Astrocyte (in vitro differentiated cells and primary cell): ENCODE measurements around the gene PXT1. TPM values are rescaled to one million over a fixed set of nuclear protein-coding genes. Genes with fewer than 3 reads are reported as not detected.

Experiments
- DNase-seq: peaks from one replicate; pipeline ENCODE4 v3.0.0-alpha.2; 2010; ENCODE audit warnings: low read depth
- FAIRE-seq: peaks from 2 replicates; lab custom pipeline; 2011; peaks lifted over from hg19 to GRCh38; lab: Jason Lieb, UNC
- H2AFZ ChIP-seq: 2 replicates; pipeline ENCODE4 v1.6.0; 2012; ENCODE audit warnings: low read depth, low read length, inconsistent platforms
- H3K27ac ChIP-seq: 2 replicates; pipeline ENCODE4 v1.5.1; 2011; ENCODE audit warnings: low read depth, low read length, inconsistent platforms
- H3K27me3 ChIP-seq: 2 replicates; pipeline ENCODE4 v1.6.0; 2011; ENCODE audit warnings: low read length, inconsistent platforms; ENCODE audit not compliant: insufficient read depth
- H3K36me3 ChIP-seq: 2 replicates; pipeline ENCODE4 v1.5.1; 2011; ENCODE audit warnings: low read length, inconsistent platforms; ENCODE audit not compliant: insufficient read depth
- H3K4me1 ChIP-seq: 2 replicates; pipeline ENCODE4 v1.5.1; 2011; ENCODE audit warnings: low read length, inconsistent platforms; ENCODE audit not compliant: insufficient read depth
- H3K4me2 ChIP-seq: 2 replicates; pipeline ENCODE4 v1.6.0; 2012; ENCODE audit warnings: low read length, inconsistent platforms
- H3K4me3 ChIP-seq: 2 replicates; pipeline ENCODE4 v1.5.1; 2011; ENCODE audit warnings: low read depth, mild to moderate bottlenecking, low read length, inconsistent platforms; ENCODE audit not compliant: insufficient read depth
- H3K79me2 ChIP-seq: 2 replicates; pipeline ENCODE4 v1.6.0; 2012; ENCODE audit warnings: mild to moderate bottlenecking, low read length, inconsistent platforms; ENCODE audit not compliant: insufficient read depth
- H3K9ac ChIP-seq: 2 replicates; pipeline ENCODE4 v1.6.0; 2012; ENCODE audit warnings: mild to moderate bottlenecking, low read length, inconsistent platforms
- H3K9me3 ChIP-seq: 2 replicates; pipeline ENCODE4 v1.5.1; 2012; ENCODE audit warnings: low read depth, mild to moderate bottlenecking, low read length, inconsistent platforms; ENCODE audit not compliant: insufficient read depth
- H4K20me1 ChIP-seq: 2 replicates; pipeline ENCODE4 v1.6.0; 2012; ENCODE audit warnings: low read length, inconsistent platforms; ENCODE audit not compliant: insufficient read depth
- H3K27ac Mint-ChIP-seq: one replicate; pipeline ENCODE4 v1.8.0; 2021; ENCODE audit warnings: mild to moderate bottlenecking, mixed read lengths; ENCODE audit not compliant: unreplicated experiment
- H3K27me3 Mint-ChIP-seq: one replicate; pipeline ENCODE4 v1.8.0; 2021; ENCODE audit warnings: low read depth, mixed read lengths; ENCODE audit not compliant: unreplicated experiment
- H3K36me3 Mint-ChIP-seq: one replicate; pipeline ENCODE4 v1.8.0; 2021; ENCODE audit warnings: low read depth, mixed read lengths; ENCODE audit not compliant: unreplicated experiment
- H3K4me1 Mint-ChIP-seq: one replicate; pipeline ENCODE4 v1.8.0; 2021; ENCODE audit warnings: low read depth, mixed read lengths; ENCODE audit not compliant: unreplicated experiment
- H3K4me3 Mint-ChIP-seq: one replicate; pipeline ENCODE4 v1.8.0; 2021; ENCODE audit warnings: mild to moderate bottlenecking, moderate library complexity, mixed read lengths; ENCODE audit not compliant: unreplicated experiment
- H3K9me3 Mint-ChIP-seq: one replicate; pipeline ENCODE4 v1.8.0; 2021; ENCODE audit warnings: mild to moderate bottlenecking, mixed read lengths; ENCODE audit not compliant: unreplicated experiment
- CTCF ChIP-seq: IDR thresholded peaks from 2 replicates; pipeline ENCODE4 v1.5.1; 2011; ENCODE audit warnings: low read depth, mild to moderate bottlenecking, inconsistent platforms, low read length, moderate library complexity; ENCODE audit not compliant: insufficient read depth
- EZH2 ChIP-seq: IDR thresholded peaks from 2 replicates; pipeline ENCODE4 v1.6.1; 2012; ENCODE audit warnings: mild to moderate bottlenecking, low read length, inconsistent platforms; ENCODE audit not compliant: insufficient read depth
- total RNA-seq: library from RNA; stranded (reverse); gene quantifications from 2 replicates; pipeline ENCODE4 v1.2.1, GENCODE V29; 2021

The PXT1 gene
- total RNA-seq, 1 donor from 2014 or later, result 0.09 TPM

- no peaks in the 10 kb centered on the region for H4K20me1 ChIP-seq
- H2AFZ ChIP-seq, result no peak overlapping the region
- Mint-ChIP-seq H3K27me3 (peaks cover 7% of the 10 kb centered on the region), H3K4me1 (peaks cover 27% of the 10 kb centered on the region), H3K9me3 (no peaks in the 10 kb centered on the region), H3K4me3 (no peak overlapping the region), H3K36me3 (no peaks in the 10 kb centered on the region), H3K27ac (no peak overlapping the region)
- H3K4me1 ChIP-seq, result peaks cover 18% of the 10 kb centered on the region
- DNase-seq (no peak), FAIRE-seq (no peak)
- no peak for TF ChIP-seq EZH2
- no peak for TF ChIP-seq CTCF
- H3K79me2 ChIP-seq, result no peaks in the 10 kb centered on the region
- H3K27me3 ChIP-seq, result no peaks in the 10 kb centered on the region
- no peak overlapping the region for H3K9ac ChIP-seq
- H3K4me3 ChIP-seq, result no peak overlapping the region
- no peak overlapping the region for H3K4me2 ChIP-seq
- H3K27ac ChIP-seq, result no peak overlapping the region
- no peaks in the 10 kb centered on the region for H3K36me3 ChIP-seq
- no peaks in the 10 kb centered on the region for H3K9me3 ChIP-seq
Measured at GRCh38 chr6:36346486-36347273, 96.0 kb downstream of the PXT1 start.

- DNase-seq (no peak), FAIRE-seq (no peak)
- no peak overlapping the region for H3K4me2 ChIP-seq
- peaks cover under 1% of the 10 kb centered on the region for H3K27me3 ChIP-seq
- Mint-ChIP-seq H3K4me1 (peaks cover 19% of the 10 kb centered on the region), H3K36me3 (no peaks in the 10 kb centered on the region), H3K27me3 (peaks cover 9% of the 10 kb centered on the region), H3K9me3 (no peaks in the 10 kb centered on the region), H3K4me3 (no peak overlapping the region), H3K27ac (no peak overlapping the region)
- no peak overlapping the region for H3K27ac ChIP-seq
- no peaks in the 10 kb centered on the region for H4K20me1 ChIP-seq
- TF ChIP-seq CTCF (no peak), EZH2 (no peak)
- H3K4me3 ChIP-seq, result no peak overlapping the region
- no peak overlapping the region for H2AFZ ChIP-seq
- H3K9ac ChIP-seq, result no peak overlapping the region
- no peaks in the 10 kb centered on the region for H3K79me2 ChIP-seq
- H3K4me1 ChIP-seq, result peaks cover 10% of the 10 kb centered on the region
- no peaks in the 10 kb centered on the region for H3K9me3 ChIP-seq
- no peaks in the 10 kb centered on the region for H3K36me3 ChIP-seq
Measured at GRCh38 chr6:36345681-36346466, 96.8 kb downstream of the PXT1 start.
